Myocyte (in vitro differentiated cells): Measurements from ENCODE around the gene LPAR4. TPM values are rescaled to one million over a fixed set of nuclear protein-coding genes. Genes with fewer than 3 reads are reported as not detected.

Experiments used
- total RNA-seq: library from RNA; depleted of rRNA; stranded (reverse); fragments of >200 nt; gene quantifications from 2 replicates; pipeline ENCODE4 v1.2.3, GENCODE V29; 2014

LPAR4 gene
- total RNA-seq, 1 donor from 2014 or later: 6.3 TPM

Other genes with a start within 250 kb of the LPAR4 start
- 0.40 and 1.3 TPM in 2 replicates for gene RTL3, start 88.4 kb upstream of the LPAR4 start, total RNA-seq
- gene P2RY10, start 197.7 kb downstream of the LPAR4 start, total RNA-seq: not detected in 2 replicates